PC-9 (cell line): ENCODE results near the gene RNASE7.

ENCODE experiments used
- EZH2 ChIP-seq: fragments of 200-600 bp; sonication (generic); IDR thresholded peaks from 2 replicates; pipeline ENCODE4 v1.8.0; 2017; ENCODE audit warnings: antibody characterized with exemption, low read depth
- TF ChIP-seq, protein P1 (sequence below): fragments of 200-600 bp; sonication (generic); conservative IDR thresholded peaks from 2 replicates; pipeline ENCODE4 v1.6.1; 2017; ENCODE audit warnings: mixed run types, antibody characterized with exemption, mild to moderate bottlenecking, moderate library complexity

DNA sequence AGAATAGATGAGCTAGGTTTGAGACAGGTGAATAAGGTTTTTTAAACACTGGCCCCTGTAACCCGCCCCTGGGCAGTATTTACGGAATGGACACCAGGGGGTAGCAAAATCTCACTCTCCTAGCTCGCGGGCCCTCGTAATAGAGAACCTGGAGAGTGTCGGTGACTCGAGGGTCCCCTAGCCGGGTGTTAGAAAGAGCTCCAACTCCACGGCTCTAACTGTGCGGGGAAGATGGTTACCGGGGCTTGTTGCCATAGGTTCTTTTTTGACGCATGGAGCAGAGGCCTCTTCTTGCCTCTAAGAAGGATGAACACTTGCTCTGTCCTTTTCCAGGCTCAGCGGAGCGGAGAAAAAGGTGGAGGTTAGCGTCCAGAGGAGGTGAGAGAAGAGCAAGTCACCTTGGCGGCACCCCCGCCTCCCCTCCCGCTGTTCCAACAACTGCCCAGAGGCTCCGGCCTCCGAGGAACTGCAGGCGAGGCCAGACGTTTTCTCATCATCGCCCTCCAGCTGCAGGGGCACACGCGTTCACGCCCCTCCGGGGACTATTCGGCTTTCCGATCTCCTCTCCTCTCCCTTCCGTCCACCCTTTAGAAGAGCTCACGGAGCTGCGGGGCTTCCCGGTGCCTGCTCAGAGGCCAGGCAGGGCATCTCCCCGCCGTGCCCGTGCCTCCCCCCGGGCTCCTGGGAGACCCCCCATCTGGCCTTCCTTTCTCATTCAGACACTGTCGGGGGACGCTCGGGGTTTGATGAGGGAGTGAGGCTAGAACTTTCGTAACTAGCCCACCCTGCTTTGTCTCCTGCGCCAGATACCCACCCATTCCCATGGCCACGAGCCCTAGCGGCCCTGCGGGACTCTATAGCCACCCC is 26.6 kb downstream of the RNASE7 start:
- TF ChIP-seq, protein P1, sequence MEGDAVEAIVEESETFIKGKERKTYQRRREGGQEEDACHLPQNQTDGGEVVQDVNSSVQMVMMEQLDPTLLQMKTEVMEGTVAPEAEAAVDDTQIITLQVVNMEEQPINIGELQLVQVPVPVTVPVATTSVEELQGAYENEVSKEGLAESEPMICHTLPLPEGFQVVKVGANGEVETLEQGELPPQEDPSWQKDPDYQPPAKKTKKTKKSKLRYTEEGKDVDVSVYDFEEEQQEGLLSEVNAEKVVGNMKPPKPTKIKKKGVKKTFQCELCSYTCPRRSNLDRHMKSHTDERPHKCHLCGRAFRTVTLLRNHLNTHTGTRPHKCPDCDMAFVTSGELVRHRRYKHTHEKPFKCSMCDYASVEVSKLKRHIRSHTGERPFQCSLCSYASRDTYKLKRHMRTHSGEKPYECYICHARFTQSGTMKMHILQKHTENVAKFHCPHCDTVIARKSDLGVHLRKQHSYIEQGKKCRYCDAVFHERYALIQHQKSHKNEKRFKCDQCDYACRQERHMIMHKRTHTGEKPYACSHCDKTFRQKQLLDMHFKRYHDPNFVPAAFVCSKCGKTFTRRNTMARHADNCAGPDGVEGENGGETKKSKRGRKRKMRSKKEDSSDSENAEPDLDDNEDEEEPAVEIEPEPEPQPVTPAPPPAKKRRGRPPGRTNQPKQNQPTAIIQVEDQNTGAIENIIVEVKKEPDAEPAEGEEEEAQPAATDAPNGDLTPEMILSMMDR, result peak; percentile 54
- no peak for TF ChIP-seq EZH2
